PFSK-1 (cell line): Measurements from ENCODE around the gene DNAJC18.

Experiments
- FOXP2 ChIP-seq: optimal IDR thresholded peaks from 2 replicates; pipeline ENCODE3; 2011; ENCODE audit warnings: borderline replicate concordance, control low read depth, inconsistent platforms; ENCODE audit not compliant: insufficient read depth; ENCODE audit errors: extremely low read length, extremely low read depth
- POLR2AphosphoS5 ChIP-seq: IDR thresholded peaks from 2 replicates; pipeline ENCODE4 v1.6.1; 2012; ENCODE audit warnings: low read depth, mild to moderate bottlenecking, control low read depth, low read length, moderate library complexity
- REST ChIP-seq, 2 experiments: IDR thresholded peaks; 2 replicates each; pipeline versions ENCODE4 v1.6.1 to v1.8.0; 2011 to 2012; ENCODE audit warnings: low read depth in 2 of 2, low read length in 2 of 2, control low read depth in 1 of 2, inconsistent platforms in 1 of 2, mild to moderate bottlenecking in 1 of 2, moderate library complexity in 1 of 2; ENCODE audit not compliant: insufficient read depth in 1 of 2
- SIN3A ChIP-seq: IDR thresholded peaks from 2 replicates; pipeline ENCODE4 v1.6.1; 2012; ENCODE audit warnings: mild to moderate bottlenecking, low read length, moderate library complexity, borderline replicate concordance; ENCODE audit not compliant: insufficient read depth
- TAF1 ChIP-seq: IDR thresholded peaks from 2 replicates; pipeline ENCODE4 v1.6.1; 2012; ENCODE audit warnings: low read length, control low read depth, borderline replicate concordance; ENCODE audit not compliant: insufficient read depth

The DNAJC18 gene

GRCh38 chr5:139407517-139407916 is 31.8 kb downstream of the DNAJC18 start:
- no peak for TF ChIP-seq SIN3A
- no peak for TF ChIP-seq FOXP2
- TF ChIP-seq REST (IDR thresholded peaks at IDR 0.05; ENCODE audit: insufficient read depth in 1 of 2, low read depth in 2 of 2, low read length in 2 of 2): no peak
- no peak for TF ChIP-seq POLR2AphosphoS5

- TF ChIP-seq FOXP2: no peak
- no peak for TF ChIP-seq TAF1
- no peak for TF ChIP-seq POLR2AphosphoS5
Measured at GRCh38 chr5:139406963-139407362, 32.4 kb downstream of the DNAJC18 start.

- TF ChIP-seq REST (IDR thresholded peaks at IDR 0.05; ENCODE audit: insufficient read depth in 1 of 2, low read depth in 2 of 2, low read length in 2 of 2) (no peak), SIN3A (no peak), POLR2AphosphoS5 (no peak), FOXP2 (no peak), TAF1 (no peak; the same call in 1 of the 2 replicates)
Measured at GRCh38 chr5:139404484-139404840, 34.9 kb downstream of the DNAJC18 start.

- no peak for TF ChIP-seq POLR2AphosphoS5
- peak; percentile 67; the same call in 1 of the 2 replicates for TF ChIP-seq TAF1
- no peak for TF ChIP-seq REST (IDR thresholded peaks at IDR 0.05; ENCODE audit: insufficient read depth in 1 of 2, low read depth in 2 of 2, low read length in 2 of 2)
- no peak for TF ChIP-seq SIN3A
- TF ChIP-seq FOXP2: no peak
Measured at GRCh38 chr5:139403787-139404483, 35.4 kb downstream of the DNAJC18 start, which contains the start of gene SPATA24. Gene SPATA24, minus strand, starts transcription at chr5:139404089. Its CDS starts 29 bp downstream, at chr5:139404060.

GRCh38 chr5:139403418-139403786 is 35.9 kb downstream of the DNAJC18 start:
- TF ChIP-seq TAF1 (no peak), SIN3A (no peak), FOXP2 (no peak), REST (IDR thresholded peaks at IDR 0.05; ENCODE audit: insufficient read depth in 1 of 2, low read depth in 2 of 2, low read length in 2 of 2) (no peak), POLR2AphosphoS5 (no peak)
